ENCODE data around the gene MIPOL1. TPM values are rescaled to one million over a fixed set of nuclear protein-coding genes. Genes with fewer than 3 reads are reported as not detected.

Gene MIPOL1
- total and polyA plus RNA-seq, 9 of the 15 experiments (the other 6 are each of a cell fraction or from before 2014, with no cell fraction given): 6.7 to 21.9 (median 12.4) TPM

DNA sequence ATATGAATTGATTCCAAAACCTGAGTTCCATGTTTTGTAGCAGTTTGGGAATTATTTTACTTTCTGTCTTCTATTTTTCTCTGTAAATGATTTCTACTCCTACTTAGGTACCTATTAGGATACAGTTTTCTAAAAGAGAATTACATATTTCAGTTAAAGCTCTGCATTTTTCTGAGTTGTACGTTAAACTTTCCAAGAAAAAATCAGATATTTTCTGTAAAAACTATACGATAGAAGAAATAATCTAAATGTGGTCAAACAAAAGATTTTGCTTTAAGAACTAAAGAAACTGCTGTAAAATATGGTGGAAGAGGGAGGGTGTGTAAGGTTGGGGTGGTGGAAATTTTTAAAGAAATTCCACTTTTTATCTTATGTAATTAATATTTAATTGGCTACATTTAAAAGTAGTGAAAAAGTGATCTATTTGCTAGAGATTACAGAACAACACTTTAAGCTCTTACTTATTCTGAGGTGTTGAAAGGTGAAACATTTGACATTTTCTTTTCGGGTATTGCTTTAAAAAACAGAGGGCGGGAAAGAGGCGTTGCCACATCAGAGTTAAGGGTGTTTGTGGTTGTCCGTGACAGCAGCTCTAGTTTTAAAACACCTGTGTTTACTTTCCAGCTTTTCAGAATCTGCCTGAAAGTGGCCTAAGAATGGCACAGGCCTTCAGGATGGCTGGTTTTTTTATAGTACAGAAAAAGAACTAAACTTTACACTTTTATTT lies 187.3 kb downstream of the MIPOL1 start (continued):
- TF ChIP-seq, protein P1, sequence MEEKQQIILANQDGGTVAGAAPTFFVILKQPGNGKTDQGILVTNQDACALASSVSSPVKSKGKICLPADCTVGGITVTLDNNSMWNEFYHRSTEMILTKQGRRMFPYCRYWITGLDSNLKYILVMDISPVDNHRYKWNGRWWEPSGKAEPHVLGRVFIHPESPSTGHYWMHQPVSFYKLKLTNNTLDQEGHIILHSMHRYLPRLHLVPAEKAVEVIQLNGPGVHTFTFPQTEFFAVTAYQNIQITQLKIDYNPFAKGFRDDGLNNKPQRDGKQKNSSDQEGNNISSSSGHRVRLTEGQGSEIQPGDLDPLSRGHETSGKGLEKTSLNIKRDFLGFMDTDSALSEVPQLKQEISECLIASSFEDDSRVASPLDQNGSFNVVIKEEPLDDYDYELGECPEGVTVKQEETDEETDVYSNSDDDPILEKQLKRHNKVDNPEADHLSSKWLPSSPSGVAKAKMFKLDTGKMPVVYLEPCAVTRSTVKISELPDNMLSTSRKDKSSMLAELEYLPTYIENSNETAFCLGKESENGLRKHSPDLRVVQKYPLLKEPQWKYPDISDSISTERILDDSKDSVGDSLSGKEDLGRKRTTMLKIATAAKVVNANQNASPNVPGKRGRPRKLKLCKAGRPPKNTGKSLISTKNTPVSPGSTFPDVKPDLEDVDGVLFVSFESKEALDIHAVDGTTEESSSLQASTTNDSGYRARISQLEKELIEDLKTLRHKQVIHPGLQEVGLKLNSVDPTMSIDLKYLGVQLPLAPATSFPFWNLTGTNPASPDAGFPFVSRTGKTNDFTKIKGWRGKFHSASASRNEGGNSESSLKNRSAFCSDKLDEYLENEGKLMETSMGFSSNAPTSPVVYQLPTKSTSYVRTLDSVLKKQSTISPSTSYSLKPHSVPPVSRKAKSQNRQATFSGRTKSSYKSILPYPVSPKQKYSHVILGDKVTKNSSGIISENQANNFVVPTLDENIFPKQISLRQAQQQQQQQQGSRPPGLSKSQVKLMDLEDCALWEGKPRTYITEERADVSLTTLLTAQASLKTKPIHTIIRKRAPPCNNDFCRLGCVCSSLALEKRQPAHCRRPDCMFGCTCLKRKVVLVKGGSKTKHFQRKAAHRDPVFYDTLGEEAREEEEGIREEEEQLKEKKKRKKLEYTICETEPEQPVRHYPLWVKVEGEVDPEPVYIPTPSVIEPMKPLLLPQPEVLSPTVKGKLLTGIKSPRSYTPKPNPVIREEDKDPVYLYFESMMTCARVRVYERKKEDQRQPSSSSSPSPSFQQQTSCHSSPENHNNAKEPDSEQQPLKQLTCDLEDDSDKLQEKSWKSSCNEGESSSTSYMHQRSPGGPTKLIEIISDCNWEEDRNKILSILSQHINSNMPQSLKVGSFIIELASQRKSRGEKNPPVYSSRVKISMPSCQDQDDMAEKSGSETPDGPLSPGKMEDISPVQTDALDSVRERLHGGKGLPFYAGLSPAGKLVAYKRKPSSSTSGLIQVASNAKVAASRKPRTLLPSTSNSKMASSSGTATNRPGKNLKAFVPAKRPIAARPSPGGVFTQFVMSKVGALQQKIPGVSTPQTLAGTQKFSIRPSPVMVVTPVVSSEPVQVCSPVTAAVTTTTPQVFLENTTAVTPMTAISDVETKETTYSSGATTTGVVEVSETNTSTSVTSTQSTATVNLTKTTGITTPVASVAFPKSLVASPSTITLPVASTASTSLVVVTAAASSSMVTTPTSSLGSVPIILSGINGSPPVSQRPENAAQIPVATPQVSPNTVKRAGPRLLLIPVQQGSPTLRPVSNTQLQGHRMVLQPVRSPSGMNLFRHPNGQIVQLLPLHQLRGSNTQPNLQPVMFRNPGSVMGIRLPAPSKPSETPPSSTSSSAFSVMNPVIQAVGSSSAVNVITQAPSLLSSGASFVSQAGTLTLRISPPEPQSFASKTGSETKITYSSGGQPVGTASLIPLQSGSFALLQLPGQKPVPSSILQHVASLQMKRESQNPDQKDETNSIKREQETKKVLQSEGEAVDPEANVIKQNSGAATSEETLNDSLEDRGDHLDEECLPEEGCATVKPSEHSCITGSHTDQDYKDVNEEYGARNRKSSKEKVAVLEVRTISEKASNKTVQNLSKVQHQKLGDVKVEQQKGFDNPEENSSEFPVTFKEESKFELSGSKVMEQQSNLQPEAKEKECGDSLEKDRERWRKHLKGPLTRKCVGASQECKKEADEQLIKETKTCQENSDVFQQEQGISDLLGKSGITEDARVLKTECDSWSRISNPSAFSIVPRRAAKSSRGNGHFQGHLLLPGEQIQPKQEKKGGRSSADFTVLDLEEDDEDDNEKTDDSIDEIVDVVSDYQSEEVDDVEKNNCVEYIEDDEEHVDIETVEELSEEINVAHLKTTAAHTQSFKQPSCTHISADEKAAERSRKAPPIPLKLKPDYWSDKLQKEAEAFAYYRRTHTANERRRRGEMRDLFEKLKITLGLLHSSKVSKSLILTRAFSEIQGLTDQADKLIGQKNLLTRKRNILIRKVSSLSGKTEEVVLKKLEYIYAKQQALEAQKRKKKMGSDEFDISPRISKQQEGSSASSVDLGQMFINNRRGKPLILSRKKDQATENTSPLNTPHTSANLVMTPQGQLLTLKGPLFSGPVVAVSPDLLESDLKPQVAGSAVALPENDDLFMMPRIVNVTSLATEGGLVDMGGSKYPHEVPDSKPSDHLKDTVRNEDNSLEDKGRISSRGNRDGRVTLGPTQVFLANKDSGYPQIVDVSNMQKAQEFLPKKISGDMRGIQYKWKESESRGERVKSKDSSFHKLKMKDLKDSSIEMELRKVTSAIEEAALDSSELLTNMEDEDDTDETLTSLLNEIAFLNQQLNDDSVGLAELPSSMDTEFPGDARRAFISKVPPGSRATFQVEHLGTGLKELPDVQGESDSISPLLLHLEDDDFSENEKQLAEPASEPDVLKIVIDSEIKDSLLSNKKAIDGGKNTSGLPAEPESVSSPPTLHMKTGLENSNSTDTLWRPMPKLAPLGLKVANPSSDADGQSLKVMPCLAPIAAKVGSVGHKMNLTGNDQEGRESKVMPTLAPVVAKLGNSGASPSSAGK (IDR thresholded peaks at IDR 0.05): no peak

All from K562 (cell line).